ENCODE measurements around the gene SORCS2. TPM values are rescaled to one million over a fixed set of nuclear protein-coding genes. Genes with fewer than 3 reads are reported as not detected.

Gene SORCS2
- total RNA-seq, 5 donors from 2014 or later (not counting 1 experiment from before 2014, with no cell fraction given): 0.22 TPM; not detected in 4

DNA sequence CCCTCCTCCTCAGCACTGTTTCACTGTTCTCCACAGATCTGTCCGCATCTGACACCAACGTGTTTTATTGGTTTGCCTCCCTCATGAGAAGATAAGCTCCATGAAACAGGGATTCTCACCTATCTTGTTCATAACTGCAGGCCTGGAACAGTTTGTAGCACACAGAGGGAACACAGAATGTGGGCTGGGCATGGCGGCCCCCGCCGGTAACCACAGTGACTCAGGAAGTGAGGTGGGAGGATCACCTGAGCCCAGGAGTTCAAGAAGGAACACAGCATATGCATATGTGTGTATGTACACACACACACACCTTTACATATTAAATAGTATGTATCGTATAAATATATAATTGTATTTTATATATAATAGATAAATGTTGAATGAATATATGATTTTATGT, 578.7 kb downstream of the SORCS2 start:
- Mint-ChIP-seq H3K27ac (peak overlapping the region; percentile 71 to 86), H3K4me3 (peak overlapping the region in 2 of 3 donors; percentile 14 to 44), H3K36me3 (peaks cover 51% of the 10 kb centered on the region), H3K9me3 (no peaks in the 10 kb centered on the region), H3K4me1 (peaks cover 20 to 35% (median 24%) of the 10 kb centered on the region in 3 donors), H3K27me3 (no peaks in the 10 kb centered on the region)
- POLR2A ChIA-PET: no interaction called here
- H3K36me3 ChIP-seq (ENCODE audit: control insufficient read depth in 2 of 2, extremely low read depth in 1 of 2, insufficient read depth in 1 of 2, low read length in 1 of 2): peaks cover 0 to 40% of the 10 kb centered on the region in 2 donors
- no peaks in the 10 kb centered on the region for H3K27me3 ChIP-seq (replicated peaks in 1 of 2; ENCODE audit: control insufficient read depth in 2 of 2, extremely low read depth in 1 of 2, insufficient read depth in 2 of 2, low read length in 1 of 2)
- WGBS (ENCODE audit: insufficient coverage): 78% methylated on average over 2 of the region's 6 CpGs
- H3K9me3 ChIP-seq: no peaks in the 10 kb centered on the region
- no peak overlapping the region for H3K27ac ChIP-seq (ENCODE audit: low read length)
- DNase-seq (peak in 19 of 35 experiments; percentile 11 to 40 (median 28)), ATAC-seq (replicated peaks in 1 of 4) (peak; percentile 78 to 93 (median 84))
- H3K4me1 ChIP-seq (ENCODE audit: control insufficient read depth in 1 of 2, extremely low read depth in 1 of 2, insufficient read depth in 2 of 2, low read length in 2 of 2): peaks cover 7 to 19% of the 10 kb centered on the region in 2 experiments
- CTCF ChIA-PET: interaction anchor here in 1 of 2 donors (1.4 kb wide), 1 partner anchor 31 kb away, joined by 3 read pairs; no protein-coding TSS in a partner anchor
- H3K4me3 ChIP-seq (ENCODE audit: control insufficient read depth in 1 of 2, extremely low read depth in 1 of 2, low read length in 1 of 2): peak overlapping the region in 1 of 2 donors; percentile 36

DNA sequence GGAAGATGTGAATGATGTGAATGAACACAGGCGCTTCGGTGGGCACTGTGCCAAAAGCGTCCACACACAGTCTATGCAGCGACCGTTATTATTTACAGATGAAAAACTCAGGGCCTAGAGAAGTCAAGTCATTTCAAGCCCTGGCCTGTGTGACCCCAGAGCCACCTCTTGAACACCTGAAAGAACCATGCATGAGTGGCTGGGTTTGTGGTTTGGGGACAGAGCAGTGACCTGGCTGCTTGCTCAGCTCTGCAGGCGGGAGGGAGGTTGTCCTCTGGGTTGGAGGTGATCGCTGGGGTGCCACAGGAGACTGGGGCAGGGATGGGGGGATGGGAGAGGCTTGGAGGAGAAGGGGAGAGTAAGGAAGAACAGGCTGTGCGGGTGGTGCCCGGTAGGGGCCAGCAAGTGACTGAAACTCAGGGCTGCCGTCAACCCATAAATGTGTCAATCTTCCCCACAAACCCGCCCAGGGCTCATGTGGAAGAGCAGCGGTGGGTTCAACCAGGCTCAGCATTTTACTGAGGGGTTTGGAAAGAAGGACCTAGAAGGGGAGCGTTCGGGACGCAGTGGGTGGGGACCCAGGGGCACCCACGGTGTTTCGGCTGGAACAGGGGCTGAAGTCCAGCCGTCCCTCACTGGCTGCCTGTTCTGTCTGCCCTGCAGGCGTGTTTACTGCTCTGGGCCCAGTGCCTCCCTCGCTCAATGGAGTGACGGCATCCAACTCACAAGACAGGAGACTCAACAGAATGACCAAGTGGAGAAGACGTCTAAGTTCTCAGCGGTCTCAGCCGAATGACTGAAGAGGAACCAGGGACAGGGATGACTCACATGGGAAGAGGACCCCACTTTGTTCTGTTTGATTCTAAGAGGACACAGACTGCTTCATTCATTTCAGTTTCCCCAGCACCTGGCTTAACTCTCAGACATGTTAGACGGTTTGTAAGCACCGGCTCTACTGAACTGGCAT, 579.5 kb downstream of the SORCS2 start:
- no peaks in the 10 kb centered on the region for H3K27me3 ChIP-seq (replicated peaks in 1 of 2; ENCODE audit: control insufficient read depth in 2 of 2, extremely low read depth in 1 of 2, insufficient read depth in 2 of 2, low read length in 1 of 2)
- peaks cover 0 to 40% of the 10 kb centered on the region in 2 donors for H3K36me3 ChIP-seq (ENCODE audit: control insufficient read depth in 2 of 2, extremely low read depth in 1 of 2, insufficient read depth in 1 of 2, low read length in 1 of 2)
- POLR2A ChIA-PET: no interaction called here
- no peaks in the 10 kb centered on the region for H3K9me3 ChIP-seq
- peaks cover 7 to 19% of the 10 kb centered on the region in 2 experiments for H3K4me1 ChIP-seq (ENCODE audit: control insufficient read depth in 1 of 2, extremely low read depth in 1 of 2, insufficient read depth in 2 of 2, low read length in 2 of 2)
- H3K4me3 ChIP-seq (ENCODE audit: control insufficient read depth in 1 of 2, extremely low read depth in 1 of 2, low read length in 1 of 2): no peak overlapping the region
- H3K27ac ChIP-seq (ENCODE audit: low read length): no peak overlapping the region
- peak overlapping the region in 1 of 2 donors; percentile 9 for H3K27ac Mint-ChIP-seq
- no peaks in the 10 kb centered on the region for H3K9me3 Mint-ChIP-seq
- DNase-seq (no peak), ATAC-seq (replicated peaks in 1 of 4) (no peak)
- peaks cover 20 to 36% (median 24%) of the 10 kb centered on the region in 3 donors for H3K4me1 Mint-ChIP-seq
- H3K36me3 Mint-ChIP-seq: peaks cover 58% of the 10 kb centered on the region
- peak overlapping the region in 1 of 3 donors; percentile 44 for H3K4me3 Mint-ChIP-seq
- whole genome bisulfite sequencing (ENCODE audit: insufficient coverage): 91% methylated on average over 21 of the region's 26 CpGs
- H3K27me3 Mint-ChIP-seq: no peaks in the 10 kb centered on the region
- CTCF ChIA-PET: no interaction called here

DNA sequence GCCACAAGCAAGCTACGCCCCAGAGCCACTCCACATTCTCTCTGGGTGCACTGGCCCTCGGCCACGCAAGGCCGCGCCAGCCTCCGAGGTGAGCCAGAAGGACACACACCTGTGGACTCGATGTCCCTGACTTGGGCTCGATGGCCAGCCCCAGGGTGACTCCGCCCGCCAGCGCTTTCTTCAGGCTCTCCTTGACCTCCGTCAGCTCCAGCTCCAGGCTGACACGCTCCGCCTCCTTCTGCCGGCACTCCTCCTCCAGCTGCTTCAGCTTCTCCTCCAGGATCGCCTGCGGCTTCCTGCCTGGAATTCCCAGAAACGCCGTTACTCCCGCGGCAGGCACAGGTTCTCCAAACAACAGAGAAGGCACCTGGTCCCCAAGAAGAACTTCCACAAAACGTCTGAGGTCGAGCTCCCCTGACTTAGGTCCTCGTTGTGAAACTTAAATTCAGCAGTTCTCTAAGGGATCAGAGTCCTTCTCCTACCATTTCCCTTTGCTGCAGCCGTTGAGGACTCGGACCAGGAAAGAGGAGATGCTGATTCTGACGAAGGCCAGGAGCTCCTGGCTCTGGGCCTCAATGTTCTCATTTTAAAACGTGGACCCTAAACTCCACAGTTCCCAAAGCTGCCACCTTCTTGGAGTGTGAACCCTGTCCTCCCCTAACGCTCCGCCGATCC, 580.5 kb downstream of the SORCS2 start:
- no peak overlapping the region for H3K27ac ChIP-seq (ENCODE audit: low read length)
- ChIA-PET CTCF (no interaction called here), POLR2A (no interaction called here)
- Mint-ChIP-seq H3K4me3 (no peak overlapping the region), H3K9me3 (no peaks in the 10 kb centered on the region), H3K27ac (peak overlapping the region in 1 of 2 donors; percentile 66), H3K27me3 (no peaks in the 10 kb centered on the region), H3K36me3 (peaks cover 65% of the 10 kb centered on the region), H3K4me1 (peaks cover 20 to 42% (median 24%) of the 10 kb centered on the region in 3 donors)
- no peak overlapping the region for H3K4me3 ChIP-seq (ENCODE audit: control insufficient read depth in 1 of 2, extremely low read depth in 1 of 2, low read length in 1 of 2)
- H3K9me3 ChIP-seq: no peaks in the 10 kb centered on the region
- ATAC-seq (replicated peaks in 1 of 4) (no peak), DNase-seq (no peak)
- 81% methylated on average over 30 of the region's 31 CpGs for WGBS (ENCODE audit: insufficient coverage)
- H3K4me1 ChIP-seq (ENCODE audit: control insufficient read depth in 1 of 2, extremely low read depth in 1 of 2, insufficient read depth in 2 of 2, low read length in 2 of 2): peaks cover 7 to 19% of the 10 kb centered on the region in 2 experiments
- peaks cover 0 to 35% of the 10 kb centered on the region in 2 donors for H3K36me3 ChIP-seq (ENCODE audit: control insufficient read depth in 2 of 2, extremely low read depth in 1 of 2, insufficient read depth in 1 of 2, low read length in 1 of 2)
- H3K27me3 ChIP-seq (replicated peaks in 1 of 2; ENCODE audit: control insufficient read depth in 2 of 2, extremely low read depth in 1 of 2, insufficient read depth in 2 of 2, low read length in 1 of 2): no peaks in the 10 kb centered on the region

DNA sequence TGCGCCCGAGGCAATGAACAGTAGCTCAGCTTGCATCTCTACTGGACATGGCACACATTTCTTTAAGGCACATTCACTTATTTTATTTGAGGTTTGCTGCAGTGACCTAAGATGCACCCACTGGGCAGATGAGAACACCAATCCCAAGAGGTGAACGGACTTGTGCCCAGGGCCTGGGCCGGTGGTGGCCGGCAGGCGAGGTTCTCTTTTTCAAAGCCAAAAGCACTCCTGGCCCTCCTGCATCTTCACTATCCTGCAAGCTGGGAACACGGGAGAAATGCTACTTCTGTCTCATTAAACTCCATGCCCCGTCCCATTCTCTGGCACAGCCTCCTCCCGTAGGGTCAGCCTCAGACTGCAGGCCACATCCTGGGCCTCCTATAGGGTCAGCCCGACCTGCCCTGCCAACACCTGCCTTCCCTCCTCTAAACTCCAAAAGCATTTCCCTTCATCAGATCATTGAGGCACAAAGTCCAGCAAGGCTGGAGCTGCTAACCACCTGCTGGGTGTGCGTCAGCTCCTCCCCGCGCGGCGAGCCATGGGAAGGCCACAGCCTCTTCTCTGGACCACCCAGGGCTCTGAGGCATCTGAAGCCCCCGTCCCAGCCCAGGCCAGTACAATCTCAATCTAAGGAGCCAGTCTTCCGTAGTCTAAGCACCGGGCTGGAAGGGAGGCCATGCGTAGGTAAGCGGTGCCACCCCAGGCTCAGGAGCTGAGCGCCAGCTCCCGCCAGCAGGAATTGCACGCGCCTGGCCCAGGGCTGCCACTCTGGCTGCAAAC, 581.3 kb downstream of the SORCS2 start:
- Histone ChIP-seq H3K27me3 (replicated peaks in 1 of 2; ENCODE audit: control insufficient read depth in 2 of 2, extremely low read depth in 1 of 2, insufficient read depth in 2 of 2, low read length in 1 of 2) (no peaks in the 10 kb centered on the region), H3K27ac (ENCODE audit: low read length) (no peak overlapping the region), H3K9me3 (no peaks in the 10 kb centered on the region), H3K4me1 (ENCODE audit: control insufficient read depth in 1 of 2, extremely low read depth in 1 of 2, insufficient read depth in 2 of 2, low read length in 2 of 2) (peaks cover 7 to 19% of the 10 kb centered on the region in 2 experiments), H3K36me3 (ENCODE audit: control insufficient read depth in 2 of 2, extremely low read depth in 1 of 2, insufficient read depth in 1 of 2, low read length in 1 of 2) (peaks cover 0 to 35% of the 10 kb centered on the region in 2 donors), H3K4me3 (ENCODE audit: control insufficient read depth in 1 of 2, extremely low read depth in 1 of 2, low read length in 1 of 2) (no peak overlapping the region)
- ATAC-seq (replicated peaks in 1 of 4) (no peak), DNase-seq (no peak)
- CTCF ChIA-PET: no interaction called here
- no peak overlapping the region for H3K4me3 Mint-ChIP-seq
- no peaks in the 10 kb centered on the region for H3K27me3 Mint-ChIP-seq
- no peaks in the 10 kb centered on the region for H3K9me3 Mint-ChIP-seq
- peaks cover 20 to 42% (median 24%) of the 10 kb centered on the region in 3 donors for H3K4me1 Mint-ChIP-seq
- POLR2A ChIA-PET: no interaction called here
- 90% methylated on average over 24 of the region's 24 CpGs for WGBS (ENCODE audit: insufficient coverage)
- no peak overlapping the region for H3K27ac Mint-ChIP-seq
- H3K36me3 Mint-ChIP-seq: peaks cover 70% of the 10 kb centered on the region

DNA sequence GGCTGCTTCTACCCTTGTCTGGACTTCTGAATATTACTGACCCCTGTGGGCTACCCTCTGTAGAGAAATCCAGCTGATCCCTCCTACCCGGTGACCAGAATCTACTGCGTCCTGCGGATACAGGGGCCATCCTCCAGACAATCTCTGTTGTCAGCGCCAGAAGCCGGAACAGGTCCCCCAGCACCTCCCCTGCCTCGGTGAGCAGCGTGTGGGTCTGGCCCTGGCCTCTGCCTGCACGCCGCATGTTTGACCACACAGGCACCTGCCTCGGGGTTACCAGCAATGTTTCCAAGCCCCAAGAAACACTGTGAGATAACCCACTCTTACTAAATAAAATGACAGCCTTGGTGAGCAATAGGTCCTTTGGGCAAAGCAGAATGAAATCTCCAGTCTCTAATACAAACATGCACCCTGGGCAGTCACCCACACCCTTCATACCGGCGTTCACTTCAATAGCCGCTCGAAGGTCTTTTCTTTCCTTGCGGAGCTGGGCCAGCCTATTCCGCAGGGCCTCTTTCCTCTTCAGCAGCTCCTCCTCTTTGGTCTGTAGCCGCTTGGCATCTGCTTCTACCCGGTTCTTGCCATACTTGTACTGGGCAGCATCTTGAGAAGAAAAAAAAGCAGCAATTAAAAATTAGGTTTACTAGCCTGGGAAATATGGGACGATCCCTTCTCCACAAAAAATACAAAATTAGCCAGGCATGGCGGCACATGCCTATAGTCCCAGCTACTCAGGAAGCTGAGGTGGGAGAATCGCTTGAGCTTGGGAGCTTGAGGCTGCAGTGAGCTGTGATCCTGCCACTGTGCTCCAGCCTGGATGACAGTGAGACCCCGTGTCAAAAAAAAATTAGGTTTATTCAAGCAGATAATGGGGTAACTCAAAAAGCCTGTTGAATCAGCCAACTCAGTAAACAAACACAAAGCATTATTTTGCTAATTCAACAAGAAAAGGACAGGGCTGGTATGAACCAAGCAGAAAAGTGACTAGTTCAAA, 582.3 kb downstream of the SORCS2 start:
- Histone ChIP-seq H3K27me3 (replicated peaks in 1 of 2; ENCODE audit: control insufficient read depth in 2 of 2, extremely low read depth in 1 of 2, insufficient read depth in 2 of 2, low read length in 1 of 2) (no peaks in the 10 kb centered on the region), H3K27ac (ENCODE audit: low read length) (no peak overlapping the region), H3K4me1 (ENCODE audit: control insufficient read depth in 1 of 2, extremely low read depth in 1 of 2, insufficient read depth in 2 of 2, low read length in 2 of 2) (peaks cover 7 to 19% of the 10 kb centered on the region in 2 experiments), H3K4me3 (ENCODE audit: control insufficient read depth in 1 of 2, extremely low read depth in 1 of 2, low read length in 1 of 2) (no peak overlapping the region), H3K9me3 (no peaks in the 10 kb centered on the region), H3K36me3 (ENCODE audit: control insufficient read depth in 2 of 2, extremely low read depth in 1 of 2, insufficient read depth in 1 of 2, low read length in 1 of 2) (peaks cover 3 to 29% of the 10 kb centered on the region in 2 donors)
- ChIA-PET POLR2A (no interaction called here), CTCF (no interaction called here)
- Mint-ChIP-seq H3K27ac (no peak overlapping the region), H3K4me3 (no peak overlapping the region), H3K4me1 (peaks cover 20 to 51% (median 34%) of the 10 kb centered on the region in 3 donors), H3K9me3 (no peaks in the 10 kb centered on the region), H3K36me3 (peaks cover 68% of the 10 kb centered on the region), H3K27me3 (no peaks in the 10 kb centered on the region)
- ATAC-seq (replicated peaks in 1 of 4): no peak
- no peak for DNase-seq
- WGBS (ENCODE audit: insufficient coverage): 88% methylated on average over 12 of the region's 22 CpGs
